Renal cortical epithelial cell (primary cell): ENCODE data around the gene ADGRL3. TPM values are rescaled to one million over a fixed set of nuclear protein-coding genes. Genes with fewer than 3 reads are reported as not detected.

Experiments used
- DNase-seq: peaks from one replicate; pipeline ENCODE4 v3.0.0-alpha.2; 2011; ENCODE audit warnings: low read depth
- total RNA-seq: library from RNA; depleted of rRNA; stranded (reverse); fragments of >200 nt; gene quantifications from 2 replicates; pipeline ENCODE4 v1.2.3, GENCODE V29; 2014

Gene ADGRL3
- total RNA-seq, 1 donor from 2014 or later, result 5.3 TPM

DNA sequence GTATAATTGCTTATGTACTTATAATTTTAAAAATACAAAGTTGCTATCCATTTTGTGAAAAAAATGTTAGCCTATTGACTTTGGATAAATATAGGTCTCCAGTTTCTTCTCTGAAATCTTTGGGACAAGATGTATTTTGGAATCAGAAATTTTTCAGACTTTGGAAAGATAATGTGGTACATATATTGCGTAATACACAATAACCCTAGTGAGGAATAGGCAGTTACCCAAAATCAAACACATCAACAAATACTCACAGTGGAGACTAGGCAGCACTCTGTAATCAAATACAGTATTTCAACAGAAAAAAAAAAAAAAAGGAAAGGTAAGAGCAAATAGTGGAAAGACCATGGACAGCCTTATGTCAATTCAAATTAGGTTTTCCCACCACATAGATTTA, 796.8 kb downstream of the ADGRL3 start:
- no peak for DNase-seq

DNA sequence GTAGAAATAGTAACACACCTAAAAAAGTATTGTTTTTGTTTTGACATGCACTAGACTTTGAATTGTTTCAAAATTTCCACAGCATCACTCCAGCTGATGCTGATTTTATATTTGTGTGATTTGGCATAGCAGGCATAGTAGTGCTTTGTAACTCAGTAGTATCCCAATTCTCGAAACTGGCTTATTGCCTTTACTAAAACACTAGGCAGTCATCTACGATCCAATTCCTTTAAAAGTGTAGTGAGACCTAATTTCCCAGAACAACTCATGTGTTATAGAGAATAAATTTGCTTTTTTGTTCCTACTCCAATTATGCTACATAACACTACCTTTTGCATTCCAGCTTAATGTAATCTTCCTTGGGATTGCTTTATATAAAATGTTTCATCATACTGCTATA, 797.7 kb downstream of the ADGRL3 start:
- no peak for DNase-seq

DNA sequence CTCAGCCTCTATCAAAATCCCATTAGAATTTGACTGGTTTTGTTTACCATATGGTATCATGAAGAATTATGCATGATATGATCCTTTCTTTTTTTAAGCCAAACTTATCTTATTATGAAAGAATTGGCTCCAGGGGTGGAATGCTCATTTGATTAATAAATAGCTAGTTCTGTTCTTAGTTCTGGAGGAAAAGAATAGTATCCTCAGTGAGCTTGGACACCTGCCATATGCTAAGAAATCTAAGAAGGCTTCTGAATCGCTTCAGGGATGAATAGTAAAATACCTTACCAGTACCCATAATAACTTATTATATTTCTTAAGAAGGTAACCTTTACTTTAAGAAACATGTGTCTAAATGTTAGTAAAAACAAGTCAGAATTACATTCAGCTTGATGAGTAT, 803.6 kb downstream of the ADGRL3 start:
- DNase-seq, result peak; percentile 83

DNA sequence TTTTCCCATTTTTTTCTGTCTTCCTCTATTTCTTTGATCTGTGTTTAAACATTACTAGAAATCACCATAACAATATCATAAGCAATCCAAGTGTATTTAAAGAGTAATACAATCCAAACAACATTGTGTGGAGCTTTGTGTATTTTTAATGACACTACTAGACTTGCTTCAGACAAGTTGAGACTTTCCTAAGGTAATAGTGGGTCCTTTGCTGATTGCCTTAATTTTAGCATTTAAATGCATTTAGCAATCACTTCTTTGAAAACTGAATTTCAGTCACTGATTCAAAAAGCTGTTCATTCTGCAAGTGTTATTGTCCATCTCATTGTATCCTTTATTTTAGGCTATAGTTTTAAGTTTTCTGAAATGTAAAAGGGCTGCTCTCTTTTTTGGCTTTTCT, 804.8 kb downstream of the ADGRL3 start:
- no peak for DNase-seq

DNA sequence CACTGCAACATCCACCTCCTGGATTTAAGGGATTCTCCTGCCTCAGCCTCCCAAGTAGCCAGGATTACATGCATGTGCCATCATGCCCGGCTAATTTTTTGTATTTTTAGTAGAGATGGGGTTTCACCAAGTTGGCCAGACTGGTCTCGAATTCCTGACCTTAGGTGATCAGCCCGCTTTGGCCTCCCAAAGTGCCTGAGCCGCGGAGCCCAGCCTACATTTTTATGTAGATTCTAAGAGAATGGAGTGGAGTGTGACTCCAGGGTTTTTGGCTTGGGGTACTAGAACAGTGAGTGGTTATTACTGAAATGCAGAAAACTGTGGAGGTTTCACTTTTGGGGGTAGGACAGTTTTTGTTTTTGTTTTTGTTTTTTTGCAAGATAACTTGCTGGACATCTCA, 806.0 kb downstream of the ADGRL3 start:
- no peak for DNase-seq

DNA sequence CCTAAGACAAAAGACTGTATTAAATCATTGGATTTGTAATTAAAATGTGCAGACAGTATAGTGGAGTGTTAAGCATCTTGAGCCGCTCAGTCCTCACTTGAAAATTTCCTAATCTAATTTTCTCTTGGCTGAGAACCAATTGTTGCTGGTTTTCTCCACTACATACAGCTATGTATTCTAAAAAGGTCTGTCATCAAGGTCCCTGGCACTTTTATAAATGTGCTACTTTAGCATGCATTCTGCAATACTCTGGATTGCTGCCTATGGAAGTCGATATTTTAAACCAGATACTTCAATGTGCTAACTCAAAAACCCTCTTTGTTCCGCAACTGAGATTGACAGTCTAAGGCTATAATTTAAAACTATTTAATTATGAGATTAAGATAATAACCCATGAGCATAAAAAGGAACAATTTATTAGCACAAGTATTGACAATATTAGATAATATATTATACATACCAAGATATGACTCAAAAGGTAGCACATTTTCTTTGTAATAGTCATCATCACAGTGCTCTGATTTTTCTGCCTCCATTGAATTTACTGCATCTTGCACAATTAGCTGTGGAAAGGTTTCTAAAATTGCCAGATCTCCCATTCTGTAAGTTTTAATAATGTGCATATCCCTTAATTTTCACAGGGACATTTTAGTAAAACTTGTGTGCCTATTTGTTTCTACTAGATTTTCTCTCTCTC, 815.1 kb downstream of the ADGRL3 start:
- no peak for DNase-seq

DNA sequence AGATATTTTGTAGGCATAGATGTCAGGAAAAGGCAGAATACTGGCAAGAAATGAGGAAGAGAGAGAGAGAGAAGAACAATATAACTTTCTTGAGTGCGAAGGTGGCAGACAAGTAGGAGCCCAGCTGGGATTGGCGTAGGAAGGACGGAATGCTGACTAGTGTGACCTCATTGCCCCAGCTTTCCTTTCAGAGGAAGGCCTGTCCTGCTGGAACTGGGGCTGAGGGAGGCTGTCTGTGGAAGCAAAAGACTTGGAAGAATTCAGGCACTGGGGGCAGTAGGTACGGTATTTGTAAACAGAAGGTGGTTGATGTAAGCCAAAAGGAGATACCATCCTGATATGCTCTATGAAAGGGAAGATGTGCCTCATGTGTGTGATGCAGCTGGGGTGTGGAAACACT, 818.4 kb downstream of the ADGRL3 start:
- DNase-seq, result no peak

DNA sequence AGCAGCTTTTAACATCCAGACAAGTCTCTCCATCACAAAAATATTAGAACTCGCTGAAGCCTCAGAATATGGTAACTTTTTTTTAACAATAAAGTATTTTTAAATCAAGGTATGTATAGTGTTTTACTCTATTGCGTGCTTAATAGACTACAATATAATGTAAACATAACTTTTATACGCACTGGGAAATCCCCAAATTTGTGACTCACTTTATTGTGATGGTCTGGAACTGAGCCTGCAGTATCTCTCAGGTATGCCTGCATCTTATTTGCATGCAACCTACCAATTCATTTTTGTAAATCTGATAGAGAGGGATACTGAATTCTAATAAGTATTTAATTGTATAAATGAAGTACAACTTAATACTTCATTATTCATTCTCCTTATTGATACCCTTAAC, 823.5 kb downstream of the ADGRL3 start:
- no peak for DNase-seq

DNA sequence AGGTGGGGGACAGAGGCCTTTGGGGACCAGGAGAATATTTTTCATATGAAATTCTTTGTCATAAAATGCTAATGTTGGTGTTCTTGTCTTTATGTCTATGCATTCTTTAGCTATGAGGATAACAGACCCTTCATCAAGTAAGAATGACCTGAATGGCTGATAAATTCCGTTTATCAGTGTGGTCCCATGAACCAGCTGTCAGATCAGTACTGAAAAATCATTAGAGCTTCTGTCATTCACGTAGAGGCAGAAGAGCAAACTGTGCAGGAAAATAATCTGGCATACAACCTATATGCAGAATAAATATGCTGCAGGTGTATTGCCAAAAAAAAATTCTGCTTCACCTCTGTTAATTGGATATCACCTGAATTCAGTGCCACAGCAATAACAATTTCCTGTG, 828.6 kb downstream of the ADGRL3 start:
- no peak for DNase-seq

DNA sequence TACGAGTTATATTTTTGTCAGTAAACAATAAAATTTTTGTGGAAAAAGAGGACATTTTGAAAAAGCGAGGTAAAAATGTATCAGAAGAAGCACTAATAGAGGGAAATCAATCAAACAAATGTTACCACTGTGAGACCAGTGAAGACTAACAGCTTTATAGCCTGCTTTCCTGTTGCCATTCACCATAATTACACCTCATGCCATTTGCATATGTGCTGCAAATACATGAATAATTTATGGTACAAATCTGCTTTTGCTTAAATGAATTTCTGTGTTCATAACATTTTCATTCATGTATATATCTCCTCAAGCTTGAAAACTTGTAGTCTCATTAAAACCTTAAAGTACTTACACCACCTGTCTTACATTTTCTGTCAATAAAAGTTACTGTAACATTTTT, 830.8 kb downstream of the ADGRL3 start:
- no peak for DNase-seq

DNA sequence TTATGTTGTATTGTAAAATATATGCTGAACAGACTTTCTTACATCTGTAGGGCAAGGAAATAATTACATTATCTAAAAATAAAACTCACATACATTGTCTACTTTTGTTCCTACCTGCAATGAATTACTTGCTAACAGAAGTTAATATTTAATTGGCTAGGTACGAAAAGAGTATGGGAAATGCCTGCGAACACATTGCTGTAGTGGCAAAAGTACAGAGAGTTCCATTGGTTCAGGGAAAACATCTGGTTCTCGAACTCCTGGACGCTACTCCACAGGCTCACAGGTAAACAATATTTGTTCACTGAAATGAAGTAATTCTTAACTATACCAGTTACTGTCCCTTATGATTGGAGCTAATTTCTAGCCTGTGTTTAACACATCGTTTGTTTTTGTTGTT, 837.4 kb downstream of the ADGRL3 start:
- DNase-seq, result peak; percentile 80

DNA sequence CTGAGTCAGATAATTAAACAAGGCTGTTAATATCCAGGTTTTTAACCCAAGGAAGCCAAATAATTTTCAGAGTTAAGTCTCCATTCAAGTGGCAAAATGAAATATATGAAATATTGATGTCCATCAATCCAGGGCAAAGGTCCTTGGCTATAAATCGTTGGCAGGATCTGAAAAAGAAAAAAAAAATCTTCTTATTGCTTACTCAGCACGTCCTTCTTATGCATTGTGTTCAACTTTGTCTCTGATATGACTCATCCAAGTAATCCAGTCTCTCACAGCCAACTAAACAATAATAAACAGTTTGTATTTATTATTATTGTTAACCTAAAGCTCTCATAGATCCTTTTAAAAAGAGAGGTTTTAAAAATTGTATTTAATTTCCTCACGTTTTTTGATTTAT, 851.2 kb downstream of the ADGRL3 start:
- DNase-seq, result no peak

DNA sequence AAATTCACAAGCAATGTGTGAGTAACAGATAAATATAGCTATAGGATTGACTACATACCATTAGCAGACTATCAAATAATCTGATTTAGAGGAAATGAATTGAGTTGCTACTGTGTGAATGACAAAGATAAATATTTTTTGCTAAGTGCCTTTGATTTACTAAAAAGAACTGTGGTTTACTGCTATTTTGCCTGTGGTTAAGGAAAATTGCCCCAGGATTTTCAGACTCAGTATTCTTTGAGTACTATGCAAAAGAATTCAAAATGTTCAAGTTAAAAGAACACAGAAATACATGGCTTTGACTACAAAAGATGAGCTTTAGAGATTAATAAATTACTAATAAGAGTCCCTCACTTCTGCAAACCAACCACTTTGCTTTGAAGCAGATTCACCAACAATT, 853.8 kb downstream of the ADGRL3 start:
- peak; percentile 20 for DNase-seq

DNA sequence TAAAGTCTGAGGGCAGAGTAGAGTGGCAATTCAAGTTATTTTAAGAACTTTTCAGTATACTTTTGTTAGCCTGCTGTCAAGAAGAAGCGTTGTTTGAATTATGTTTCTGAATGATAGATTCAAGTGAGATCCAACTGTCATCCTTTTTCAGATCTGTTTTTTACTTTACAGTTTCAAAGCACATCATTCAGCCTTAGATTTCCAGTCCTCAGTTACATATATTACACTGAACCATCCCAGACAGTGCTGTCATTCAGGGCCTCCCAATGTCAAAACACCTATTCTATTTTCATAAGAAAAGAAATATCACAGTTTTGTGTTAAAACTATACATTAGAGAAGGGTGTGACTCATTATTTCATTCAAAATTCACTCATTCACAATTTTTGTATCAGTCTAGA, 856.9 kb downstream of the ADGRL3 start:
- no peak for DNase-seq

DNA sequence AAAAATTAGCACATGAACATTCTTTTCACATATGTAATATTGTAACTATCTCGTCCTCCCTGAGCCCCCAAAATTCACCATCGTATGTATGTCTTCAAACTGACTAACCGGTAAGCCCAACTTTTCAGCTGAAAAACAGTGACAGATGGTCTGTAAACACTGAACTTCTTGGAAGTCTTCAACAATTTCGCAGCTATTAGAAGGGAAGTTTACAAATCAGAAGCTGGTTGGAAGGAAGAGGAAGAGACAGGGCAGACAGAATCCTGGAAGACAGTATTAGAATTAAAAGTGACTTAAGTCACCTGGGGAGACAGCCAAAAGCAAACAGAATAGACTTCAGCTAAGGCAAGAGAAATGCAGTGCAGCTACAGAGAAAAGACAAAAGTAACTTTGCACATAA, 858.4 kb downstream of the ADGRL3 start:
- DNase-seq, result no peak

DNA sequence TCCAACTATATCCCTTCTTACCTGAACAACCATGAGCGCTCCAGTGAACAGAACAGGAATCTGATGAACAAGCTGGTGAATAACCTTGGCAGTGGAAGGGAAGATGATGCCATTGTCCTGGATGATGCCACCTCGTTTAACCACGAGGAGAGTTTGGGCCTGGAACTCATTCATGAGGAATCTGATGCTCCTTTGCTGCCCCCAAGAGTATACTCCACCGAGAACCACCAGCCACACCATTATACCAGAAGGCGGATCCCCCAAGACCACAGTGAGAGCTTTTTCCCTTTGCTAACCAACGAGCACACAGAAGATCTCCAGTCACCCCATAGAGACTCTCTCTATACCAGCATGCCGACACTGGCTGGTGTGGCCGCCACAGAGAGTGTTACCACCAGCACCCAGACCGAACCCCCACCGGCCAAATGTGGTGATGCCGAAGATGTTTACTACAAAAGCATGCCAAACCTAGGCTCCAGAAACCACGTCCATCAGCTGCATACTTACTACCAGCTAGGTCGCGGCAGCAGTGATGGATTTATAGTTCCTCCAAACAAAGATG, 870.2 kb downstream of the ADGRL3 start:
- no peak for DNase-seq

DNA sequence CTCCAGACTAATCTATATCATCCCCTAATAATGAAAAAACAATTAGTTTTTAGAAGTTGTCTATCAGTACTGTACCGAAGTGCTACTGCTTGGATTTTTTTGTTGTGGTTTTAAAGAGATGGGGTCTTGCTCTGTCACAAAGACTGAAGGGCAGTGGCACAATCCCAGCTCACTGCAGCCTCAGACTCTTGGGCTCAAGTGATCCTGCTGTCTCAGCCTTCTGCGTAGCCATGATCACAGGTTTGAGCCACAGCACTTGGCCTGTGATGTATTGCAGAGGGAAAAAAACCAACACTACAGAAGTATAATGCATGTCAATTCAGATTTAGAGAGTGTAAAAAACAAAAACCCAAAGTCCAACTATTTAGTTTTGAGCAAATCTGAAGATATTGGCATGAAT, 875.0 kb downstream of the ADGRL3 start:
- no peak for DNase-seq

DNA sequence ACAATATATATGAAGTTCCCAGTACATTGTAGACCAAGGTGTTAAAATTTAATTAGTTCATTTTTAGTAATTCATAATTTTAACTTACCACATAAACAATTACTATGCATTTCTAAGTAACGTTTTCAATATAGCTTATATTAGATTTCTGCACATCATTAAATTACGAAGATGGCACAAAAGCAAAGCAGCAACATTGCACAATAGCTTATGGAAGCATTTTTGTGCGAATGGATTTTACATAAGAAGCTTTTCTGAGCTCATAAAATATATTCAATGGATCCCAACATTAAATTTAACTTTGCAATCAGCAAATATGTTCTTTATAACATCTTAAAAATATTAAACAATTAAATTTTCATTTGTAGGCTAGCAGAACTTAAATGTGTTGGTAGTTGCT, 875.4 kb downstream of the ADGRL3 start:
- DNase-seq, result no peak

DNA sequence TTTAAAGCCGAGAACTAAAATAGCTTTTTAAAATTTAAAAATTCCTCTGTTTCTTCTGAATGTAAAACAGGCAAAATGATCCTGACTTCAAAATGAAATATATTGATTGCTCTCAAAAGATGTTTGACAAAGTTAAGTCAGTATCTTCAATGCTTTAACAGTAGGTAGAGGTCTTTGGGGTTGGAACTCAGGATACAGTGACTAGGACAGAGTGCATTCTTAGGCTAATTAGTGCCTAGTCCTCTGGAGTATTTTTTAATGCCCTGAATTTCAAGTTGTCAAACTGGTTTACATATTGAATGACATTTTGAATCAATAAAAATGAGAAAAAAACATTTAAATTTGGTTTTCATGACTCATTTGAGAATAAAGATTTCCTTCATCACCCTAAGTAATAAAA, 877.3 kb downstream of the ADGRL3 start:
- no peak for DNase-seq

DNA sequence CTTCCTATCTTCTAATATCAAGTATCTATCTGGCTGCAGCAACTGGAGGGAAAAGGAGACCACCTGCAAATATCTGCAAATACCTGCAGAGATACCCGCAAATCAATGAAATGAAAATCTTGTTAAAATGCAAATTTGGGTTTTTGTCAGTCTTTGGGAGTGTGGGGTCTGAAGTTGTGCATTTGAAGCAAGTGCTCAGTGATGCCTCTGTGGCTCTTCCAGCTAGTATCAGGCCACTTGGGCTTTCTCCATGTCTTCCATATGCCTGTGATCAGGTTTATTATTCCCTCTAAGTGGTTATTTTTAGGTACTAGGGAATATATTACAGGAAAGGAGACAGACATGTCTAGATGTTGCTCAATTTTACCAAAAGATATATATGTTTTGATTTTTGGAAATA, 880.3 kb downstream of the ADGRL3 start:
- no peak for DNase-seq

DNA sequence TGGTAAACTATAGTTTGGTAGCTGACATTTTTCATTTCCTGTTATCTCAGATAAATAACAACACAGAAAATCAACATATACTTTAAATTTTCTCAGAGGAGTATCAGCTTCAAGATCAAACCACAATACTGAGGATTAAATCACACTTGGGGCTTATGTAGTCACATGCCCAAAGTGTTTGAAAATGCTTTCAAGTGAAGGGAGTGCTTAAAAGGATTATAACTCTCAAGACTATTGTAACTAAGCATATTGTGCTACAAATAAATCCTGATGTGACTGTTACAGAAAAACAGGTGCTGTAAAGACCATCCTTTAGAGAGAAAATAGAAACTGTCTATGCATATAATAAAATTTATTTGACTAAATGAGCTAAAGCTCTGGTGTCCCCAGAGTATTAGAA, 887.6 kb downstream of the ADGRL3 start:
- DNase-seq, result no peak

DNA sequence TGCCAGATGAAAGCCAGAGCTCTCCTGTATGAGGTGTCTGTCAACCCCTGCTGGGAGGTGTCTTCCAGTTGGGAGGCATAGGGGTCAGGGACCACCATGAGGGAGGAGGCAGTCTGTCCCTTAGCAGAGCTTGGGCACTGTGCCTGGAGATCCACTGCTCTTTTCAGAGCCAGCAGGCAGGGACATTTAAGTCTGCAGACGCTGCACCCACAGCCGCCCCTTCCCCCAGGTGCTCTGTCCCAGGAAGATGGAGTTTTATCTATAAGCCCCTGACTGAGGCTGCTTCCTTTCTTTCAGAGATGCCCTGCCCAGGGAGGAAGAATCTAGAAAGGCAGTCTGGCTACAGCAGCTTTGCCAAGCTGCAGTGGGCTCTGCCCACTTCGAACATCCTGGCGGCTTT, 893.6 kb downstream of the ADGRL3 start:
- no peak for DNase-seq

DNA sequence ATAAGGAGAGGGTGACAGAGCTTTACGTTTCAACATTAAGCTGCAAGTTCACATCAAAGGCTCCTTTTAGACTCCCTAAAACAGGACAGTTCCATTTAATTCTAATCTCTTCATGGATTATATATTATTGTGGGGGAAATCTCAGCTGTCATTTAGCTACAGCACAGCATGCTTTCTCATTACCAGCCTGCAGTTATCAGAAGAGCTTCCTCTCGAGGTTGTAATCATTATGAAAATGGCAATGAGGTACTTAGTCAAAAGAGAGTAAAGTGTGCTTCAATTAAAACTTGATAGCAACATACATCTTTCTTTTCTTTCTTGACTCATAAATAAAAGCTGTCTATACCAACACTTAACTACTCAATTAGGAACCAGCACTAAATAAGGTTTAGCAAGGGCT, 896.8 kb downstream of the ADGRL3 start:
- no peak for DNase-seq

DNA sequence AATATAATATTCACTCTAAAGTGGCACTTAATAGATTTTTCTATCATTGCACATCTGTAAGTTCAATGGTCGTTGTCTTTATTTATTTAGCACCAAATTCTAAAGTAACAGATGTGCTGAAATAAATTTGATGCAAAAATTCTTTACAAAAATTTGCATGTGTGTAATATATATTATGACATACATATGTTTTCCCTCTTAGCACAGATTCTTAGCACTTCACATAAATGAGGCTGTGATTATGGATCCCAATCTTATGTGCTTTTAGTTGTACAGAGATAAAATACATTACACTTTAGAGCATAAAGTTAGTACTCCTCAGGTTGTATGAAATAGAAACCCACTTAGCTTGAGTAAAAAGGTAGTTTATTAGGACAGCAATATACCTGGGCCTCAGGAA, 915.1 kb downstream of the ADGRL3 start:
- no peak for DNase-seq
